HepG2 (cell line): ENCODE results near the gene HOXA9. TPM values are rescaled to one million over a fixed set of nuclear protein-coding genes. Genes with fewer than 3 reads are reported as not detected.

Source experiments
- ATAC-seq: fragments of 200-7000 bp; cut with Tn5 transposase; 3 replicates; pipeline ENCODE4 v1.9.1; 2020; ENCODE audit warnings: mild to moderate bottlenecking, moderate library complexity
- BruUV-seq: library from RNA; stranded (reverse); fragments of 400-500 nt; replicated peaks from 2 replicates; lab custom pipeline; 2021; lab: Mats Ljungman, UMichigan
- CTCF ChIA-PET: fragments of 300-600 bp; formaldehyde crosslinking; extraction: SDS; loops from one replicate; lab custom pipeline; 2021; ENCODE audit warnings: low total read pairs, inconsistent platforms, low intra/inter-chr PET ratio; lab: Yijun Ruan, JAX
- POLR2A ChIA-PET: fragments of 350-600 bp; sonication (Branson Sonifier 250); formaldehyde crosslinking; loops from one replicate; lab custom pipeline; 2020; ENCODE audit warnings: antibody characterized with exemption, inconsistent platforms; lab: Yijun Ruan, JAX
- DNase-seq: peaks from one replicate; pipeline ENCODE4 v3.0.0-alpha.2; 2015; ENCODE audit warnings: low spot score
- FAIRE-seq: peaks from 3 replicates; lab custom pipeline; 2011; peaks lifted over from hg19 to GRCh38; lab: Jason Lieb, UNC
- H2AFZ ChIP-seq: one replicate; pipeline ENCODE4 v1.6.1; 2011; ENCODE audit warnings: low read length, inconsistent platforms
- H3K27ac ChIP-seq: fragments of 300-600 bp; 3 replicates; pipeline ENCODE4 v1.8.0; 2011; ENCODE audit warnings: mixed run types, mild to moderate bottlenecking, mixed read lengths, low read length, inconsistent platforms; ENCODE audit not compliant: insufficient read depth; ENCODE audit errors: extremely low read length
- H3K27me3 ChIP-seq, 2 experiments: fragments of 200-600 bp in 1 of 2; 2 replicates in 1 of 2; 3 replicates in 1 of 2; pipeline versions ENCODE4 v1.6.0 to v1.8.0; 2011; ENCODE audit warnings: low read length in 2 of 2, mild to moderate bottlenecking in 2 of 2, moderate library complexity in 2 of 2, inconsistent platforms in 1 of 2; ENCODE audit not compliant: insufficient read depth in 2 of 2, control insufficient read depth in 1 of 2
- H3K36me3 ChIP-seq, 2 experiments: fragments of 200-600 bp in 1 of 2; replicated peaks in 1 of 2; 2 replicates in 1 of 2; 3 replicates in 1 of 2; pipeline versions ENCODE4 v1.5.1 to v1.8.0; 2011; ENCODE audit warnings: low read length in 2 of 2, inconsistent platforms in 1 of 2; ENCODE audit not compliant: insufficient read depth in 2 of 2, control insufficient read depth in 1 of 2
- H3K4me1 ChIP-seq: 2 replicates; pipeline ENCODE4 v1.5.1; 2012; ENCODE audit warnings: low read length, inconsistent platforms; ENCODE audit not compliant: insufficient read depth
- H3K4me2 ChIP-seq: 2 replicates; pipeline ENCODE4 v1.6.0; 2011; ENCODE audit warnings: low read depth, low read length, inconsistent platforms
- H3K4me3 ChIP-seq, 3 experiments: fragments of 200-600 bp in 1 of 3; sonication (generic), shearing (Covaris generic) in 1 of 3; replicated peaks in 1 of 3; 2 replicates each; pipeline ENCODE4 v1.5.1; 2011 to 2016; ENCODE audit warnings: low read length in 3 of 3, inconsistent platforms in 2 of 3, low read depth in 2 of 3, mild to moderate bottlenecking in 2 of 3, control low read depth in 1 of 3, mixed read lengths in 1 of 3; ENCODE audit not compliant: insufficient read depth in 1 of 3
- H3K79me2 ChIP-seq: one replicate; pipeline ENCODE4 v1.6.1; 2011; ENCODE audit warnings: low read length, inconsistent platforms; ENCODE audit not compliant: insufficient read depth
- H3K9ac ChIP-seq: 2 replicates; pipeline ENCODE4 v1.6.0; 2011; ENCODE audit warnings: mild to moderate bottlenecking, low read depth, low read length, inconsistent platforms; ENCODE audit not compliant: insufficient read depth
- H3K9me3 ChIP-seq: 2 replicates; pipeline ENCODE4 v1.5.1; 2012; ENCODE audit warnings: mild to moderate bottlenecking, low read length
- H4K20me1 ChIP-seq: 2 replicates; pipeline ENCODE4 v1.6.0; 2011; ENCODE audit warnings: inconsistent platforms, mild to moderate bottlenecking, low read length, moderate library complexity; ENCODE audit not compliant: insufficient read depth
- CREM ChIP-seq, 2 experiments: sonication (generic) in 1 of 2; formaldehyde crosslinking in 1 of 2; IDR thresholded peaks; 2 replicates each; pipeline versions ENCODE4 v1.4.0 to v1.6.1; 2016 to 2020; ENCODE audit warnings: antibody characterized with exemption in 1 of 2, mild to moderate bottlenecking in 1 of 2, missing genetic modification reagents in 1 of 2
- MTA3 ChIP-seq: sonication (generic); formaldehyde crosslinking; IDR thresholded peaks from 2 replicates; pipeline ENCODE4 v1.4.0; 2020; ENCODE audit warnings: missing genetic modification reagents
- ZFP91 ChIP-seq: sonication (generic); formaldehyde crosslinking; IDR thresholded peaks from 2 replicates; pipeline ENCODE4 v1.9.0; 2022; ENCODE audit warnings: missing genetic modification reagents, mild to moderate bottlenecking, borderline replicate concordance
- ZNF354B ChIP-seq: sonication (generic); formaldehyde crosslinking; IDR thresholded peaks from 2 replicates; pipeline ENCODE4 v1.8.0; 2022; ENCODE audit warnings: mild to moderate bottlenecking, missing genetic modification reagents
- ZNF432 ChIP-seq: sonication (generic); formaldehyde crosslinking; IDR thresholded peaks from 2 replicates; pipeline ENCODE4 v1.5.0; 2020; ENCODE audit warnings: missing genetic modification reagents, mild to moderate bottlenecking, borderline replicate concordance
- ZNF501 ChIP-seq: sonication (generic); formaldehyde crosslinking; IDR thresholded peaks from 2 replicates; pipeline ENCODE4 v1.5.1; 2020; ENCODE audit warnings: mild to moderate bottlenecking, moderate library complexity, missing genetic modification reagents
- ZNF550 ChIP-seq: sonication (generic); formaldehyde crosslinking; IDR thresholded peaks from 2 replicates; pipeline ENCODE4 v1.4.0; 2020; ENCODE audit warnings: mild to moderate bottlenecking, missing genetic modification reagents, borderline replicate concordance
- WGBS: methylation state at CpG from one replicate; pipeline ENCODE4 v1.1.6; 2017; ENCODE audit warnings: low lambda C conversion rate; 5-methylcytosine and 5-hydroxymethylcytosine counted together
- in situ Hi-C: cut with HindIII; loops from 2 replicates; pipeline ENCODE4 v1.10.0; 2017; ENCODE audit warnings: low pct_unique_long_range_greater_than_20kb; ENCODE audit not compliant: extremely low pct_ligation_motif_present
- intact Hi-C: fragments of 100-400 bp; cut with micrococcal nuclease; formaldehyde crosslinking; loops from one replicate; pipeline ENCODE4 v1.10.0; 2022; ENCODE audit not compliant: unreplicated experiment
- polyA plus RNA-seq, 8 experiments: library from polyadenylated mRNA; depleted of rRNA in 3 of 8; stranded (reverse) in 7 of 8; unstranded in 1 of 8; fragments of >200 nt; fragmentation: Illumina TruSeq in 4 of 8; extraction: Trizol in 4 of 8; gene quantifications; 2 replicates each; pipeline versions ENCODE4 v1.2.1 to v1.2.3, GENCODE V29; 2011 to 2016; ENCODE audit warnings: low read depth in 4 of 8, missing spikeins in 1 of 8, mixed read lengths in 1 of 8; ENCODE audit not compliant: insufficient read depth in 1 of 8
- total RNA-seq, 5 experiments: library from RNA; depleted of rRNA; stranded (reverse); fragments of >200 nt; fragmentation: Illumina TruSeq; extraction: Trizol; gene quantifications; 2 replicates each; pipeline ENCODE4 v1.2.3, GENCODE V29; 2016; ENCODE audit warnings: low read depth in 1 of 5
- TF ChIP-seq, protein P1 (sequence below): sonication (generic); formaldehyde crosslinking; IDR thresholded peaks from 2 replicates; pipeline ENCODE4 v1.9.0; 2021; ENCODE audit warnings: mild to moderate bottlenecking, missing genetic modification reagents
- TF ChIP-seq, protein P2 (sequence below): sonication (generic); formaldehyde crosslinking; IDR thresholded peaks from 2 replicates; pipeline ENCODE4 v1.8.1; 2023; ENCODE audit warnings: missing genetic modification reagents, inconsistent platforms, borderline replicate concordance
- TF ChIP-seq, protein P3 (sequence below): sonication (generic); formaldehyde crosslinking; conservative IDR thresholded peaks from 2 replicates; pipeline ENCODE4 v1.4.0; 2020; ENCODE audit warnings: missing genetic modification reagents

The HOXA9 gene
- total and polyA plus RNA-seq, 2 of the 13 experiments (the other 11 are each of a cell fraction or from before 2014, with no cell fraction given): not detected

GRCh38 chr7:27189997-27190748 lies 24.8 kb upstream of the HOXA9 start:
- POLR2A ChIA-PET: no interaction called here
- peaks cover 21 to 87% of the 10 kb centered on the region in 2 experiments for H3K27me3 ChIP-seq
- BruUV-seq: no TSS peak

More at GRCh38 chr7:27189997-27190748, 24.8 kb upstream of the HOXA9 start:
- Histone ChIP-seq H3K27ac (no peak overlapping the region), H3K9ac (no peak overlapping the region), H4K20me1 (no peaks in the 10 kb centered on the region), H3K4me1 (peaks cover 14% of the 10 kb centered on the region; the same call in 1 of the 2 replicates), H2AFZ (no peak overlapping the region), H3K79me2 (no peaks in the 10 kb centered on the region), H3K9me3 (no peaks in the 10 kb centered on the region), H3K4me3 (no peak overlapping the region), H3K4me2 (no peak overlapping the region), H3K36me3 (no peaks in the 10 kb centered on the region)
- FAIRE-seq (no peak), DNase-seq (no peak), ATAC-seq (no peak)
- intact Hi-C loops: loop anchor here (10.0 kb wide), 1 partner anchor 415 kb away; no protein-coding TSS in a partner anchor
- TF ChIP-seq CREM (IDR thresholded peaks at IDR 0.05): no peak
- no peak for TF ChIP-seq CREM (CRISPR knock-in tag; IDR thresholded peaks at IDR 0.05)
- no peak for TF ChIP-seq MTA3 (CRISPR knock-in tag)
- TF ChIP-seq, protein P1, sequence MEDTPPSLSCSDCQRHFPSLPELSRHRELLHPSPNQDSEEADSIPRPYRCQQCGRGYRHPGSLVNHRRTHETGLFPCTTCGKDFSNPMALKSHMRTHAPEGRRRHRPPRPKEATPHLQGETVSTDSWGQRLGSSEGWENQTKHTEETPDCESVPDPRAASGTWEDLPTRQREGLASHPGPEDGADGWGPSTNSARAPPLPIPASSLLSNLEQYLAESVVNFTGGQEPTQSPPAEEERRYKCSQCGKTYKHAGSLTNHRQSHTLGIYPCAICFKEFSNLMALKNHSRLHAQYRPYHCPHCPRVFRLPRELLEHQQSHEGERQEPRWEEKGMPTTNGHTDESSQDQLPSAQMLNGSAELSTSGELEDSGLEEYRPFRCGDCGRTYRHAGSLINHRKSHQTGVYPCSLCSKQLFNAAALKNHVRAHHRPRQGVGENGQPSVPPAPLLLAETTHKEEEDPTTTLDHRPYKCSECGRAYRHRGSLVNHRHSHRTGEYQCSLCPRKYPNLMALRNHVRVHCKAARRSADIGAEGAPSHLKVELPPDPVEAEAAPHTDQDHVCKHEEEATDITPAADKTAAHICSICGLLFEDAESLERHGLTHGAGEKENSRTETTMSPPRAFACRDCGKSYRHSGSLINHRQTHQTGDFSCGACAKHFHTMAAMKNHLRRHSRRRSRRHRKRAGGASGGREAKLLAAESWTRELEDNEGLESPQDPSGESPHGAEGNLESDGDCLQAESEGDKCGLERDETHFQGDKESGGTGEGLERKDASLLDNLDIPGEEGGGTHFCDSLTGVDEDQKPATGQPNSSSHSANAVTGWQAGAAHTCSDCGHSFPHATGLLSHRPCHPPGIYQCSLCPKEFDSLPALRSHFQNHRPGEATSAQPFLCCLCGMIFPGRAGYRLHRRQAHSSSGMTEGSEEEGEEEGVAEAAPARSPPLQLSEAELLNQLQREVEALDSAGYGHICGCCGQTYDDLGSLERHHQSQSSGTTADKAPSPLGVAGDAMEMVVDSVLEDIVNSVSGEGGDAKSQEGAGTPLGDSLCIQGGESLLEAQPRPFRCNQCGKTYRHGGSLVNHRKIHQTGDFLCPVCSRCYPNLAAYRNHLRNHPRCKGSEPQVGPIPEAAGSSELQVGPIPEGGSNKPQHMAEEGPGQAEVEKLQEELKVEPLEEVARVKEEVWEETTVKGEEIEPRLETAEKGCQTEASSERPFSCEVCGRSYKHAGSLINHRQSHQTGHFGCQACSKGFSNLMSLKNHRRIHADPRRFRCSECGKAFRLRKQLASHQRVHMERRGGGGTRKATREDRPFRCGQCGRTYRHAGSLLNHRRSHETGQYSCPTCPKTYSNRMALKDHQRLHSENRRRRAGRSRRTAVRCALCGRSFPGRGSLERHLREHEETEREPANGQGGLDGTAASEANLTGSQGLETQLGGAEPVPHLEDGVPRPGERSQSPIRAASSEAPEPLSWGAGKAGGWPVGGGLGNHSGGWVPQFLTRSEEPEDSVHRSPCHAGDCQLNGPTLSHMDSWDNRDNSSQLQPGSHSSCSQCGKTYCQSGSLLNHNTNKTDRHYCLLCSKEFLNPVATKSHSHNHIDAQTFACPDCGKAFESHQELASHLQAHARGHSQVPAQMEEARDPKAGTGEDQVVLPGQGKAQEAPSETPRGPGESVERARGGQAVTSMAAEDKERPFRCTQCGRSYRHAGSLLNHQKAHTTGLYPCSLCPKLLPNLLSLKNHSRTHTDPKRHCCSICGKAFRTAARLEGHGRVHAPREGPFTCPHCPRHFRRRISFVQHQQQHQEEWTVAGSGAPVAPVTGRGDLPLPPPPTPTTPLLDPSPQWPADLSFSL: no peak
- TF ChIP-seq ZNF432: no peak
- TF ChIP-seq, protein P2, sequence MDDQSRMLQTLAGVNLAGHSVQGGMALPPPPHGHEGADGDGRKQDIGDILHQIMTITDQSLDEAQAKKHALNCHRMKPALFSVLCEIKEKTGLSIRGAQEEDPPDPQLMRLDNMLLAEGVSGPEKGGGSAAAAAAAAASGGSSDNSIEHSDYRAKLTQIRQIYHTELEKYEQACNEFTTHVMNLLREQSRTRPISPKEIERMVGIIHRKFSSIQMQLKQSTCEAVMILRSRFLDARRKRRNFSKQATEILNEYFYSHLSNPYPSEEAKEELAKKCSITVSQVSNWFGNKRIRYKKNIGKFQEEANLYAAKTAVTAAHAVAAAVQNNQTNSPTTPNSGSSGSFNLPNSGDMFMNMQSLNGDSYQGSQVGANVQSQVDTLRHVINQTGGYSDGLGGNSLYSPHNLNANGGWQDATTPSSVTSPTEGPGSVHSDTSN (CRISPR knock-in tag): no peak
- TF ChIP-seq, protein P3, sequence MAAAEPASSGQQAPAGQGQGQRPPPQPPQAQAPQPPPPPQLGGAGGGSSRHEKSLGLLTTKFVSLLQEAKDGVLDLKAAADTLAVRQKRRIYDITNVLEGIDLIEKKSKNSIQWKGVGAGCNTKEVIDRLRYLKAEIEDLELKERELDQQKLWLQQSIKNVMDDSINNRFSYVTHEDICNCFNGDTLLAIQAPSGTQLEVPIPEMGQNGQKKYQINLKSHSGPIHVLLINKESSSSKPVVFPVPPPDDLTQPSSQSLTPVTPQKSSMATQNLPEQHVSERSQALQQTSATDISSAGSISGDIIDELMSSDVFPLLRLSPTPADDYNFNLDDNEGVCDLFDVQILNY (CRISPR knock-in tag): no peak
- TF ChIP-seq ZFP91 (CRISPR knock-in tag): no peak
- no peak for TF ChIP-seq ZNF550 (CRISPR knock-in tag)
- no peak for TF ChIP-seq ZNF501
- no peak for TF ChIP-seq ZNF354B (CRISPR knock-in tag)
- in situ Hi-C loops: no loop called here
- CTCF ChIA-PET: no interaction called here
- WGBS: 13% methylated on average over 7 of the region's 7 CpGs
